NCI-H345 treated with DMSO at 0.1 percent for 48 hours (cell line): ENCODE results near the gene PRKCSH.
"Not testable (repeated sequence)": the region's sequence is repeated elsewhere in the genome, so short reads cannot be mapped to it uniquely, and the experiment has no call there.

Experiments used
- DNase-seq: peaks from one replicate; lab custom pipeline; 2025; ENCODE audit not compliant: unreplicated experiment; lab: John Stamatoyannopoulos, UW

PRKCSH gene

GRCh38 chr19:11450570-11451326, 15.3 kb downstream of the PRKCSH start:
- DNase-seq, result no peak

GRCh38 chr19:11451327-11451870, 16.0 kb downstream of the PRKCSH start:
- no peak for DNase-seq

DNA sequence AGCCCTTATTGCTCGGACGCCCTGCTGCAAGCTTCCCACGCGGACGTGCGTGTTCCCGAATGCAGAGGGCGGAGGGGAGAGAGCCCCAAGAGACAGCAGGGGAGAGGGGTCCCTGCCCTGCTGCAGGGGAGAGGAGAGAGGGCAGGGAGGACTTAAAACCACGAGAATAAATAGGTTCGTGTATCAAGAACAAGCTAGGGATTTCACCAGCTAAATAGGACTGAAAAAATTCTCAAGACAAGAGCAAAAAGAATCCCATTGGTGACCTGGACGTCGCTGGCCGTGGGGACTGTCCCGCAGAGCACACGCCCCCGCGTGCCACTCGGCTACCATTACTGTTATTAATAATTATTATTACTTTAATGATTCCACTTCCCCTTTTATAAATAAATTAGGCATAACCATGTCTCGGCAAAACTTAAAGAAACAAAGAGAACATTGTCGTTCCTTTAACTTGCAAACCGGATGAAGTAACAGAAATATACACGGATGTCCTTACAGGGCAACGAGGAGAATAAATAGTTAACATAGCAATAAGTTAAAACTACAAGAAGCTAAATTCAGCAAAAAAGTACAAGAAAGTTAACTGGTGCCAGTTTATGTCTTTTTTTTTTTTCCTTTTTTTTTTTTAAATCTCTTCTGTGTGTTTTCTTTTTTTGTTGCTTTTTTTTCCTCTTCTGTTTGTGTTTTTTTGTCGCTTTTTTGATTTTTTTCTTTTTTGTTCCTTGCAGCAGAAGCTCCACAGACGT, 16.6 kb downstream of the PRKCSH start:
- no peak for DNase-seq

DNA sequence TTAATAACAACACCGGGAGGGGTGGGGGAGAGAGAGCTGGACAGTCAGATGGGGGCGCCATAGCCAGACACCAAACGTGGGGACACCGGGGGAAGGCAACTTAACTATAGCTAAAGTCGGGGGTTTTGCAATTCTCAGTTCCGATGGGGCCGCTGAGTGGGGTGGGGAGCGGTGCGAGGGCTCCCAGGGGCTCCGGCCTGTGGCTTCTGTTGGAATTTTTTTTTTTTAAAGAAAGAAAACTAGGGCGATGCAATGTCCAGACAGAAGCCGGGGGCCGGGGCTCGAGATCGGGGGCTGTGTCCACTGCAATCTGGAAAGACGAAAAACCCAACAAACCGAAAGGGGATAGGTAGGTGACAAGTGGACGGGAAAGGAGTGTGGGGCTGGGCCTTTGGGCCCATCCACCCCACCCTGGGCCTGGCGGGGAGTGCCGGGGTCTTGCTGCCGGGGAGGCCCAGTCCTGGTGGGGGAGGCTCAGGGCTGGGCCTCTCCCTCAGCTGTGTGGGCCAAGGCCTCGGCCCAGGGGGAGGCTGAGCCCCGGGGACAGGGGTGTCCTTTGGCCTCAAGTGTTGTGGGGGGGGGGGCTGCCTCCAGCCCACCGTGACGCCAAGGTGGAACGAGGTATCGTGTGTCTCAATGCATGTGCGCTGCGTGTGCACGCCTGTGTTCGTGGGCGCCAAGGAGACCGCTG, 17.3 kb downstream of the PRKCSH start:
- no peak for DNase-seq

GRCh38 chr19:11453468-11454341, 18.3 kb downstream of the PRKCSH start:
- no peak for DNase-seq

DNA sequence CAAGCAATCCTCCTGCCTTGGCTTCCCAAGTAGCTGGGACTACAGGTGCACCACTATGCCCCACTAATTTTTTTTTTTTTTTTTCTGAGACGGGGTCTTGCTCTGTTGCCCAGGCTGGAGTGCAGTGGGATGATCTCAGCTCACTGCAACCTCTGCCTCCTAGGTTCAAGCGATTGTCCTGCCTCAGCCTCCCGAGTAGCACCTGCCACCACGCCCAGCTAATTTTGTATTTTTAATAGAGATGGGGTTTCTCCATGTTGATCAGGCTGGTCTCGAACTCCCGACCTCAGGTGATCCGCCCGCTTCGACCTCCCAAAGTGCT, 19.8 kb downstream of the PRKCSH start:
- DNase-seq, result not testable (repeated sequence)

DNA sequence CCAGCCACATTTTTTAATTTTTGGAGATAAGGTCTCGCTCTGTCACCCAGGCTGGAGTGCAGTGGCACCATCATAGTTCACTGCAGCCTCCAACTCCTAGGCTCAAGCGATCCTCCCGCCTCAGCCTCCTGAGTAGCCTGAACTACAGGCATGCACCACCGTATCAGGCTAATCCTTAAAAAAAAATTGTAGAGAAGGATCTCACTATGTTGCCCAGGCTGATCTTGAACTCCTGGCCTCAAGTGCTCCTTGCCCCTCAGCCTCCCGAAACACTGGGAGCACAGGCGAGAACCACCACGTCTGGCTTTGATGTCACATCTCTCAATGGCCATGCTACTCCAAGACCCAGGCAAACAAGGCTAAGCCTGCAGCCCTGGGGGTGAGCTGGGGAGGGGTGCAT, 21.2 kb downstream of the PRKCSH start:
- DNase-seq, result no peak

DNA sequence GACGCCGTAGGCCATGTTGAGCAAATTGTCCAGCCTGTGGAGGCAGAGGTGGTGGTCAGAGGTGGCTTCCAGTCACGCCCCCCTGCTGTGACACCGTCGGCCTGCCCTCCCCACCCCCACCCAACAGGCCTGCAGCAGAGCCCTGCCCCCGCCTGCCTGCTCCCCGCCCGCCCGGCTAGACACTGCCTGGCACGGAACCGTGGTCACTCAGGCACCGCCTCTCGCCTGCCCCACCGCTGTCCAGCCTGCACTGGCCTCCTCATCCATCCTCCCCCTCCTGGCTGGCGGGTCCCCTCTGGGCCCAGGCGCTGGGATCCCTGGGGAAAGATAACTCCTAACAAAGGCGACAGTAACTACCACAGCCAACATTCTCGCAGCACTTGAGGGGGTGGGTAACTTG, 21.7 kb downstream of the PRKCSH start:
- no peak for DNase-seq

- no peak for DNase-seq
Measured at GRCh38 chr19:11457831-11458230, 22.4 kb downstream of the PRKCSH start.

DNA sequence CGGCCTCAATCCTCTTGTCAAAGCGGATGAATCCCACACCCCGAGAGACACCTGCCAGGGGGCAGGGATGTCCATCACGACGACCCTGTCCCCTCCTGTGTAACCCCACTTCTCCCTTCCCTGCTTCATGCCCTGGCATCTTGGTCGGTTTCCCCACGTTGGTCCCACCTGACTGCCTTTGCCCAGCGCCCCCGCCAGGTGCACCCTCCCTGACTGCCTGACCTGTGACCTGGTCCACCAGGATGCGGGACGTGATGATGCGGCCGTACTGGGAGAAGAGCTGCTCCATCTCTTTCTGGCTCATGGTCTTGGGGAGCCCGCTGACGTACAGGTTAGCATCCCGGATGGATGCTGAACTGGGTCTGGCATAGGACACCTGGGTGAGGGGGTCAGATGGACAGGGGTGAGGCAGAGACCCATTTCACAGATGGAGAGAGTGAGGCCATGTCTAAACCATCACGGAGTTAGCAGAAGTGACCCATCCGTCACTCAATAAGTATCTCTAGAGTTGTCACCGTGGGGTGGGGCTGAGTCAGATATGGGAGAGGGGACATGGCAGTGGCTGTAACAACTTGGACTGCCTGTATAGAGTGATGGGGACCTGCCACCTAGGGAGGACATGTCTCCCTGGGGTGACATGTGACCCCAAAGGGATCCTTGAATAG, 22.9 kb downstream of the PRKCSH start:
- no peak for DNase-seq

DNA sequence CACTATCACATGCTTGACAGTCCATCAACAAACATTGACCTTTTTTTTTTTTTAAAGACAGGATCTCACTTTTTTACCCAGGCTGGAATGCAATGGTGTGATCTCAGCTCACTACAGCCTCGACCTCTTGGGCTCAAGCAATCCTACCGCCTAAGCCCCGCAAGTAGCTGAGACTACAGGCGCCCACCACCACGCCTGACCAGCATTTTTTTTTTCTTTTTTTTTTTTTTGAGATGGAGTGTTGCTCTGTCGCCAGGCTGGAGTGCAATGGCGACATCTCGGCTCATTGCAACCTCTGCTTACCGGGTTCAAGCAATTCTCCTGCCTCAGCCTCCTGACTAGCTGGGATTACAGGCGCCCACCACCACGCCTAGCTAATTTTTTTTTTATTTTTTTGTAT, 23.5 kb downstream of the PRKCSH start:
- DNase-seq, result not testable (repeated sequence)

DNA sequence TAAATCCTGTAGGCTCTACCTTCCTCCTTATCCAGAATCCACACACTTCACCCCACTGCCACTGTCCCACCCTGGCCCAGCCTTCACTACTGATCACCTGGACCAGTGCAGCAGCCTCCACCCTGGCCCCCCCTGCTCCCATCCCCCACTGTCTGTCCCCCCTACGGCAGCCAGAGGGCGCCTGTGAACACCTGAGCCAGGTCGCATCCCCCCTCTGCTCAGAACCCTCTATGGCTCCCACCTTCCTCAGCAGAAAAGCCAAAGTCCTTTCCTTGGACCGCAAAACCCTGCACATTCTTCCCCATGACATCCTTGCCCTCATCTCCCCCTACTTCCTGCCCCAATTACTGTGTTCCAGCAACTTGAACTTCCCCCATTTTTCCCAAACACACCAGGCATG, 24.8 kb downstream of the PRKCSH start:
- no peak for DNase-seq

GRCh38 chr19:11461453-11461852, 26.0 kb downstream of the PRKCSH start:
- DNase-seq, result no peak

DNA sequence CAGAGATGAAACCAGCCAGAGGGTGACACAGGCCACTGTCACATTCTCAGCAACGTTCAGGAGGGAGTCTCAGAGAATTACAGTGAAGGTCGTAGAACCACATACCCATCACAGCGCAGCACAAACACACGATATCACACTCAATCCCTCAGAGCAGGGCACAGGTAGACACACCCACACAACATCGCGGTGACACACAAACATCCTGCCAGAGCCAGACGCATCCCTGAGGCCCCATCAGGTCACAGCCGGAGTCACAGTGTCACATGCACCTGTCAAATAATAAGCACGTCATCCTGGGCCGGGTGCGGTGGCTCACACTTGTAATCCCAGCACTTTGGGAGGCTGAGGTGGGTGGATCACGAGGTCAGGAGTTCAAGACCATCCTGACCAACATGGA, 28.0 kb downstream of the PRKCSH start:
- DNase-seq, result no peak

DNA sequence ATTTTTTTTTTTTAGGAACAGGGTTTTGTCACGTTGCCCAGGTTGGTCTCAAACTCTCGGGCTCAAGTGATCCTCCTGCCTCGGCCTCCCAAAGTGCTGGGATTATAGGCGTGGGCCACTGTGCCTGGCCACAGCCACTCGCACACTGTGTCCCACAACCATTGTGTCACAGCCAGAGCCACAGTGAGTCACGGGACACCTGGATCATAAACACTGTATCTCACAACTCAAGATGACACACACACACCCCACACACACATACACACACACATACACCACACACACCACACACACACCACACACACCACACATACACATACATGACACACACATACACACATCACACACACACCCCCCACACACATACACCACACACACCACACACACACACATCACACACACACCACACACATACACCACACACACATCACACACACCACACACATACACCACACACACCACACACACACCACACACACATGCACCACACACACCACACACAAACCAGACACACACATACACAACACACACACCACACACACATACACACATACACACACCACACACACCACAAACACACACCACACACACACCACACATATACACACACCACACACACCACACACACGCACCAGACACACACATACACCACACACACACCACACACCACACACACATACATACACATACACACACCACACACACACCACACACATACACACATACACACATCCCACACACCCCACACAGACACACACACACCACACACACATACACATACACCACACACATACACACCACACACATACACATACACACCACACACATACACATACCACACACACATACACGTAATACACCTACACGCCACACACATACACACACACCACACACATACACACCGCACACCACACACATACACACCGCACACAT, 29.2 kb downstream of the PRKCSH start:
- no peak for DNase-seq

GRCh38 chr19:11465600-11465999, 30.2 kb downstream of the PRKCSH start:
- no peak for DNase-seq

- DNase-seq, result not testable (repeated sequence)
Measured at GRCh38 chr19:11468266-11468845, 32.9 kb downstream of the PRKCSH start.

- no peak for DNase-seq
Measured at GRCh38 chr19:11473725-11474124, 38.3 kb downstream of the PRKCSH start.

DNA sequence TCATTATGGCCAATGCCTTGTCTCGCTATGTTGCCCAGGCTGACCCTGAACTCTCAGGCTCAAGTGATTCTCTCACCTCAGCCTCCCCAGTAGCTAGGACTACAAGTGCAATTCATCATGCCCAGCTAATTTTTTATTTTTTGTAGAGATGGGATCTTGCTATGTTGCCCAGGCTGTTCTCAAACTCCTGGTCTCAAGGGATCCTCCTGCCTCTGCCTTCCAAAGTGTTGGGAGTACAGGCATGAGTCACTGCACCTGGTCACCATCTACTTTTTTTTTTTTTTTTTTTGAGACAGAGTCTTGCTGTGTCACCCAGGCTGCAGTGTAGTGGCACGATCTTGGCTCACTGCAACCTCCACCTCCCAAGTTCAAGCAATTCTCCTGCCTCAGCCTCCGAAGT, 39.9 kb downstream of the PRKCSH start:
- not testable (repeated sequence) for DNase-seq
